ACHN (cell line): Measurements from ENCODE around the gene FAR2.
"Not testable (repeated sequence)": the region's sequence is repeated elsewhere in the genome, so short reads cannot be mapped to it uniquely, and the experiment has no call there.

ENCODE experiments used
- DNase-seq: peaks from one replicate; pipeline ENCODE4 v3.0.0-alpha.2; 2015
- in situ Hi-C: cut with HindIII; loops from 2 replicates; pipeline ENCODE4 v1.10.0; 2017; ENCODE audit warnings: low sequenced_read_pairs, low pct_ligation_motif_present, low pct_unique_long_range_greater_than_20kb

FAR2 gene

GRCh38 chr12:29253906-29254625 lies 105.0 kb downstream of the FAR2 start:
- no peak for DNase-seq

GRCh38 chr12:29255042-29255441 lies 106.0 kb downstream of the FAR2 start:
- in situ Hi-C loops = no loop called here
- no peak for DNase-seq

More at GRCh38 chr12:29253906-29254625, 105.0 kb downstream of the FAR2 start:
- in situ Hi-C loops = no loop called here

- DNase-seq = no peak
- in situ Hi-C loops = no loop called here
Measured at GRCh38 chr12:29256598-29256997, 107.5 kb downstream of the FAR2 start.

GRCh38 chr12:29257687-29258086 lies 108.6 kb downstream of the FAR2 start:
- in situ Hi-C loops, DNase-seq: not testable (repeated sequence)

GRCh38 chr12:29264424-29264823 lies 115.3 kb downstream of the FAR2 start:
- DNase-seq = no peak
- in situ Hi-C loops = no loop called here

- DNase-seq = no peak
- in situ Hi-C loops = no loop called here
Measured at GRCh38 chr12:29269706-29270408, 120.8 kb downstream of the FAR2 start.

GRCh38 chr12:29270446-29270845 lies 121.4 kb downstream of the FAR2 start:
- in situ Hi-C loops = no loop called here
- DNase-seq = no peak

GRCh38 chr12:29273178-29273843 lies 124.2 kb downstream of the FAR2 start:
- no peak for DNase-seq
- in situ Hi-C loops = no loop called here

GRCh38 chr12:29275834-29276233 lies 126.8 kb downstream of the FAR2 start:
- DNase-seq = no peak
- in situ Hi-C loops = no loop called here

- in situ Hi-C loops = no loop called here
- no peak for DNase-seq
Measured at GRCh38 chr12:29277231-29277630, 128.2 kb downstream of the FAR2 start.

GRCh38 chr12:29278673-29279420 lies 129.8 kb downstream of the FAR2 start:
- in situ Hi-C loops = no loop called here
- no peak for DNase-seq

- DNase-seq = no peak
- in situ Hi-C loops = no loop called here
Measured at GRCh38 chr12:29281371-29282005, 132.4 kb downstream of the FAR2 start.

GRCh38 chr12:29282031-29282816 lies 133.1 kb downstream of the FAR2 start:
- no peak for DNase-seq
- in situ Hi-C loops = no loop called here

- no peak for DNase-seq
- in situ Hi-C loops = no loop called here
Measured at GRCh38 chr12:29283969-29284700, 135.1 kb downstream of the FAR2 start.

GRCh38 chr12:29286081-29286790 lies 137.2 kb downstream of the FAR2 start:
- in situ Hi-C loops = no loop called here
- no peak for DNase-seq

- DNase-seq = no peak
- in situ Hi-C loops = no loop called here
Measured at GRCh38 chr12:29287622-29288021, 138.5 kb downstream of the FAR2 start.

- in situ Hi-C loops = no loop called here
- no peak for DNase-seq
Measured at GRCh38 chr12:29288031-29288430, 139.0 kb downstream of the FAR2 start.
